GM12878 (cell line): ENCODE measurements around the gene NCAPD2. TPM values are rescaled to one million over a fixed set of nuclear protein-coding genes. Genes with fewer than 3 reads are reported as not detected.

Source experiments
- BACH1 ChIP-seq: fragments of 450-650 bp; IDR thresholded peaks from 2 replicates; pipeline ENCODE4 v1.6.1; 2017; ENCODE audit warnings: mild to moderate bottlenecking, borderline replicate concordance
- CTCF ChIP-seq, 3 experiments: IDR thresholded peaks in 2 of 3; conservative IDR thresholded peaks in 1 of 3; 2 replicates each; pipeline ENCODE4 v1.5.1; 2011; ENCODE audit warnings: low read depth in 3 of 3, low read length in 3 of 3, mild to moderate bottlenecking in 3 of 3, control low read depth in 2 of 3, moderate library complexity in 2 of 3, inconsistent platforms in 1 of 3, mixed read lengths in 1 of 3; ENCODE audit not compliant: control insufficient read depth in 2 of 3, insufficient read depth in 1 of 3; ENCODE audit errors: extremely low read depth in 1 of 3
- EGR1 ChIP-seq, 2 experiments: IDR thresholded peaks; 1 replicate in 1 of 2; 2 replicates in 1 of 2; pipeline ENCODE4 v1.6.1; 2011 to 2012; ENCODE audit warnings: low read depth in 2 of 2, low read length in 2 of 2, borderline replicate concordance in 1 of 2, mild to moderate bottlenecking in 1 of 2, moderate library complexity in 1 of 2
- FOXM1 ChIP-seq: IDR thresholded peaks from 2 replicates; pipeline ENCODE4 v1.6.1; 2012; ENCODE audit warnings: low read depth, mild to moderate bottlenecking, inconsistent platforms, low read length, moderate library complexity
- GATAD2B ChIP-seq: fragments of 450-650 bp; conservative IDR thresholded peaks from 2 replicates; pipeline ENCODE4 v1.6.1; 2017; ENCODE audit warnings: low read depth, mild to moderate bottlenecking, moderate library complexity
- MAX ChIP-seq: IDR thresholded peaks from 2 replicates; pipeline ENCODE4 v1.6.1; 2012; ENCODE audit warnings: low read depth, low read length, improper control_type of control experiment
- NFXL1 ChIP-seq: fragments of 450-650 bp; IDR thresholded peaks from 2 replicates; pipeline ENCODE4 v1.6.1; 2017; ENCODE audit warnings: antibody characterized with exemption, mild to moderate bottlenecking, borderline replicate concordance
- NFYA ChIP-seq: IDR thresholded peaks from 2 replicates; pipeline ENCODE4 v1.6.1; 2011; ENCODE audit warnings: low read depth, mild to moderate bottlenecking, low read length, improper control_type of control experiment, borderline replicate concordance
- POLR2A ChIP-seq: IDR thresholded peaks from 2 replicates; pipeline ENCODE4 v1.6.1; 2011; ENCODE audit warnings: low read depth, mild to moderate bottlenecking, low read length
- POLR2AphosphoS2 ChIP-seq: IDR thresholded peaks from 2 replicates; pipeline ENCODE4 v1.6.1; 2011; ENCODE audit warnings: low read depth, mild to moderate bottlenecking, low read length, improper control_type of control experiment, moderate library complexity
- RCOR1 ChIP-seq: conservative IDR thresholded peaks from 2 replicates; pipeline ENCODE4 v1.6.1; 2012; ENCODE audit warnings: low read depth, low read length, improper control_type of control experiment
- RELB ChIP-seq: fragments of 450-650 bp; IDR thresholded peaks from 2 replicates; pipeline ENCODE4 v1.6.1; 2017; ENCODE audit warnings: low read depth, mild to moderate bottlenecking, moderate library complexity
- RFX5 ChIP-seq: IDR thresholded peaks from 2 replicates; pipeline ENCODE4 v1.6.1; 2011; ENCODE audit warnings: low read depth, low read length, improper control_type of control experiment
- RUNX3 ChIP-seq: IDR thresholded peaks from 2 replicates; pipeline ENCODE4 v1.6.1; 2012; ENCODE audit warnings: low read length, inconsistent platforms
- SUPT20H ChIP-seq: IDR thresholded peaks from 2 replicates; pipeline ENCODE4 v1.6.1; 2011; ENCODE audit warnings: low read depth, mild to moderate bottlenecking, low read length, moderate library complexity, borderline replicate concordance; ENCODE audit not compliant: control insufficient read depth
- TAF1 ChIP-seq: IDR thresholded peaks from 2 replicates; pipeline ENCODE4 v1.6.1; 2011; ENCODE audit warnings: mild to moderate bottlenecking, low read depth, low read length, borderline replicate concordance
- YBX1 ChIP-seq: fragments of 450-650 bp; IDR thresholded peaks from 2 replicates; pipeline ENCODE4 v1.6.1; 2016; ENCODE audit warnings: antibody characterized with exemption
- YY1 ChIP-seq: IDR thresholded peaks from 2 replicates; pipeline ENCODE4 v1.6.1; 2011; ENCODE audit warnings: low read depth, mild to moderate bottlenecking, low read length
- ZBED1 ChIP-seq: IDR thresholded peaks from 2 replicates; pipeline ENCODE4 v1.6.1; 2016; ENCODE audit warnings: borderline replicate concordance
- ZNF24 ChIP-seq: fragments of 450-650 bp; IDR thresholded peaks from 2 replicates; pipeline ENCODE4 v1.6.1; 2017; ENCODE audit warnings: antibody characterized with exemption, mild to moderate bottlenecking
- ZNF687 ChIP-seq: fragments of 450-650 bp; IDR thresholded peaks from 2 replicates; pipeline ENCODE4 v1.6.1; 2017; ENCODE audit warnings: mild to moderate bottlenecking, moderate library complexity
- ZZZ3 ChIP-seq: IDR thresholded peaks from 2 replicates; pipeline ENCODE4 v1.6.1; 2011; ENCODE audit warnings: low read depth; ENCODE audit not compliant: control insufficient read depth, insufficient read length
- polyA plus RNA-seq, 11 experiments: library from polyadenylated mRNA; depleted of rRNA in 4 of 11; unstranded in 6 of 11; stranded (reverse) in 5 of 11; fragments of >200 nt; fragmentation: Nextera tagmentation in 4 of 11; fragmentation: Illumina TruSeq in 1 of 11; extraction: Ambion mirVana in 4 of 11; extraction: Trizol in 1 of 11; gene quantifications; 1 replicate in 1 of 11; 2 replicates in 10 of 11; pipeline versions ENCODE4 v1.2.1 to v1.2.3, GENCODE V29; 2011 to 2016; ENCODE audit warnings: inconsistent platforms in 2 of 11, missing spikeins in 2 of 11, low read depth in 1 of 11
- total RNA-seq, 4 experiments: library from RNA; depleted of rRNA in 3 of 4; stranded (reverse); fragments of >200 nt in 3 of 4; fragmentation: Illumina TruSeq in 1 of 4; extraction: Trizol in 1 of 4; gene quantifications; 2 replicates each; pipeline versions ENCODE4 v1.2.1 to v1.2.3, GENCODE V29; 2013 to 2021

NCAPD2 gene
- total and polyA plus RNA-seq, 10 of the 15 experiments (the other 5 are each of a cell fraction or from before 2014, with no cell fraction given), result 24.2 to 160 (median 110) TPM

- TF ChIP-seq ZNF687 (peak; percentile 67), ZNF24 (no peak), MAX (no peak), RCOR1 (no peak), SUPT20H (no peak), YBX1 (no peak), RELB (no peak), RFX5 (no peak), EGR1 (IDR thresholded peaks at IDR 0.05; ENCODE audit: borderline replicate concordance in 1 of 2, low read depth in 2 of 2, low read length in 2 of 2) (no peak), FOXM1 (no peak), YY1 (0 out of 2 replicates have a peak, but pooled peaks have one; percentile 6), POLR2A (peak; percentile 69), NFYA (no peak), ZBED1 (no peak), NFXL1 (no peak), RUNX3 (no peak), GATAD2B (peak; percentile 4; the same call in 1 of the 2 replicates), TAF1 (no peak), ZZZ3 (no peak), BACH1 (peak; percentile 32), CTCF (IDR thresholded peaks at IDR 0.05 in 2 of 3, conservative IDR thresholded peaks at IDR 0.05 in 1 of 3; ENCODE audit: control insufficient read depth in 2 of 3, extremely low read depth in 1 of 3, insufficient read depth in 1 of 3, low read depth in 3 of 3, low read length in 3 of 3) (no peak), POLR2AphosphoS2 (peak; percentile 83)
These were observed 40.8 kb upstream of the NCAPD2 start (continued) for GRCh38 chr12:6452944-6453630.
